NCI-H187 treated with DMSO at 0.1 percent for 48 hours (cell line): ENCODE data around the gene WDR19.
"Not testable (repeated sequence)": the region's sequence is repeated elsewhere in the genome, so short reads cannot be mapped to it uniquely, and the experiment has no call there.

Experiments
- DNase-seq: peaks from one replicate; lab custom pipeline; 2025; lab: John Stamatoyannopoulos, UW

WDR19 gene

DNA sequence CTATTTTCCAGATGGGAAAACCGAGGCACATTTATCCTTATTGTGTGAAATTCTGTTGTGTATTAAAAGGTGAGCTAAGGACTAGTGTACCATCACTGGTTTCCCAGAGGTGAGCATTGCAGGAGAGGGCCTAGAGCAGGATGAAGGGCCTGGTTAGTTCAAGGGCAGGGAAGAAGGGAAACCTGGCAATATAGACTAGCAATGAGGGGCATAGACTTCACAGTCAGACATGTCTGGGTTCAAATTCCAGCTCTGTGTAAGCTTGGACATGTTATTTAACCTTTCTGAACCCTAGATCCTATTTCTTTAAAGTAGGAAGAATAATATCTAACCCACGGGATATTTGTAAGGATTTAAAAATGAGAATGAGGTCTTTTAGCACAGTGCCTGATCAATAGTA, 50.8 kb downstream of the WDR19 start:
- DNase-seq, result no peak

DNA sequence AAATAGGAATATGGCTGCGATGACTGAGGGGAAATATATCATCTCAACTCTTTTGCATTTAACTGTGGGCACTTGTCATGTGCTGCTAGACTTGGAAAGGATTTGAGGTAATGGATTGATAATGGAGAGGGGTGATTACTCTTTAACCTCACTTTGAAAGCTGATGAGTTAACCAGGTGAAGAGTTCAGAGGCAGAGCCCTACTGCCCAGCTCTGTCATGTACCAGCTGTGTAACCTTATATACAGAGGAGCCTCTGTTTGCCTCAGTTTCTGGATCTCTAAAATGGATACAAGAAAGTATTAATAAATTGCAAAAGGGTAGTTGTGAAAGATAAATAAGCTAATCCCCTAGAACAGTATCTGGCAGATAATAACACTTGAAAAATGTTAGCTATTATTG, 51.5 kb downstream of the WDR19 start:
- no peak for DNase-seq

DNA sequence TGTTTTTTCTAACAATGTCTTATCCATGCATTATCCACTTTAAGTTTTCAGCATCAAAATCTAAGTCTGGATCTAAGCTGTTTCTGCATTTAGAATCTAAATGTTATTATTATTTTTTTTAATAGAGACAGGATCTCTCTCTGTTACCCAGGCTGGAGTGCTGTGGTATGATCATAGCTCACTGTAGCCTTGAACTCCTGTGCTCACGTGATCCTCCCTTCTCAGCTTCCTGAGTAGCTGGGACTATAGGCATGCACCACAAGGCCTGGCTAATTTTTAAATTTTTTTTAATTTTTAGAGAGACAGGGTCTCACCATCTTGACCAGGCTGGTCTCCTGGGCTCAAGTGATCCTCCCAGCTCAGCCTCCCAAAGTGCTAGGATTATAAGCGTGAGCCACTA, 52.7 kb downstream of the WDR19 start:
- DNase-seq, result no peak

DNA sequence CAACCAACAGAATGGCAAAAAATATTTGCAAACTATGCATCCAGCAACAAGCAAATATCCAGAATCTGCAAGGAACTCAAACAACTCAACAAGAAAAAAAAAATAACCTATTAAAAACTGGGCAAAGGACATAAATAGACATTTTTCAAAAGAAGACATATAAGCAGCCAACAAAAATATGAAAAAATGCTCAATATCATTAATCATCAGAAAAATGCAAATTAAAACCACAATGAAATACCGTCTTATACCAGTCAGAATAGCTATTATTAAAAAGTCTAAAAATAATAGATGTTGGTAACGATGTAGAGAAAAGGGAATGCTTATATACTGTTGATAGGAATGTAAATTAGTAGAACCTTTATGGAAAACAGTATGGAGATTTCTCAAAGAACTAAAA, 53.4 kb downstream of the WDR19 start:
- DNase-seq, result no peak

DNA sequence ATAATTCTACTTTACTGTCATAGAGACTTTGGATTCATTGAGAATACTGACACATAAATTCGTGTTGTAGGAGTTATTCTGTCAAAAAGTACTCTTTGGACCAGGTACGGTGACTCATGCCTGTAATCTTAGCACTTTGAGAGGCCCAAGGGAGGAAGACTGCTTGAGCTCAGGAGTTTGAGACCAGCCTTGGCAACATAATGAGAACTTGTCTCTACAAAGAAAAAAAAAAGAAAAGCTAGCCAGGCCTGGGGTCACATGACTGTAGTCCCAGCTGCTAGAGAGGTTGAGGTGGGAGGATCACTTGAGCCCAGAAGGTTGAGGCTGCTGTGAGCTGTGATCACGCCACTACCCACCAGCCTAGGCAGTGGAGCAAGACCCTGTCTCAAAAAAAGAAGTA, 54.9 kb downstream of the WDR19 start:
- DNase-seq, result no peak

DNA sequence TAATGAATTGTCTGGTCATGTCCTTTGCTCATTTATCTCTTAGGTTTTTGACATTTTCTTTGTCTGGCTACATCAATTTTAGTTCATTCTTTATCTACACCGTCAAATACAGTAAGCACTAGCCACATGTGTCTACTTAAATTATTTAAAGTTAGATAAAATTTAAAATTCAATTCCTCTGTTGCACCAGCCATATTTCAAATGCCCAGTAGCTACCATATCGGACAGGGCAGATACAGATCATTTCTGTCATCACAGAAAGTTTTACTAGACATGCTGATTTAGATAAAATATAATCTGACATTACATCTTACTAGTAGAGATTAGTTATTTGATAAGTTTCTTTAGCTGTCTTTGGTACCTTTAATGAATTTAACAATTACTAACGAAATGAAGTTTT, 61.1 kb downstream of the WDR19 start:
- no peak for DNase-seq

DNA sequence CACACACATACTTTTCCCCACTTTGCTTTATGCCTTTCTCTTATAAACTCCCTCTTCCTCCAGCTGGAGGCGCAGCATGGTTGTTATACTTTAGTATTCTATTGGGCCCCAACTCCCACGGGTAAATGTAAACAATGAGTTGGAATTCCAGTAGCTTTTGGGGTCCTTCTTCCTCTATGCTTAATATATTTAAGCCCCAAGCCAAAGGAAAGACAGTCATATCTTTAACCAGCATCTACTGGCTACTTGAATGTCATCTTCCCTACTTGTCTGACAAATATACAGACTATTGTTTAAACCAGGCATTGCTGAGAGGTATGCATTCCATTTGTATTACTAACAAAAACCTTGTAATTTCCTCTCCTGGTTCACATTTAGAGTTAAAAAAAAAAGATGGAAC, 72.9 kb downstream of the WDR19 start:
- DNase-seq, result no peak

DNA sequence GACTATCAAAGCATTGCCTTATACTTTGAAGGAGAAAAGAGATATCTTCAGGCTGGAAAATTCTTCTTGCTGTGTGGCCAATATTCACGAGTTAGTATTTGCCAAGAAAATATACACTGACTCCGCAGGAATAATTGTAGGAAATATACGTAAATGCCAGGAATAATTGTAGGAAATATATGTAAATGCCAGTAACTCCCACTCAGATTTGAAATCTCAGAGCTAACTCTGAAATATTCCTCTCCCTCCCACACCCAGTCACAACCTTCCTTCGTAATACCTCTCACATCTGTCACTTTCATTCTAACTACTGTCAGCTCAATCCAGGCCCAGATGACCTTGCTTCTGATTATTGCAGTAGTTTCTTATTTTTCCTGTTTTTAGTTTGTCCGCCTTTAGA, 73.5 kb downstream of the WDR19 start:
- no peak for DNase-seq

DNA sequence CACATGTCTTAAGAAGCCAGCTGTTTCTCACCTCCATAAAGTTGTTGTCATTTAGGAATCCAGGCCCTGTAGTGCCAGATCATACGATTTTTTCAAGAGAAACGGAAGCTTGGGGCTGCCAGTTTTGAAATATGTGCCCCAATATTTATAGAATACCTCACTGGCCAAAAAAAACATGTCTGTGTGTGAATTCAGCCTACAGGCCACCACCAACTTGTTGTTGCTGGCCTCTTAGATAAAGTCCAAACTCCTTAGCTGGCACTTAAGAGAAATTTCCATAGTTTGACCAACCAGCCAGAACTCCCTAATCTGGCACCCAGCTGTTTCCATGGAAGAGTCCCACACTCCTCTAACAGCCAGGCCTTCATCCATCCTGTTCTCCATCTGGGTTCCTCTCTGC, 74.1 kb downstream of the WDR19 start:
- no peak for DNase-seq

DNA sequence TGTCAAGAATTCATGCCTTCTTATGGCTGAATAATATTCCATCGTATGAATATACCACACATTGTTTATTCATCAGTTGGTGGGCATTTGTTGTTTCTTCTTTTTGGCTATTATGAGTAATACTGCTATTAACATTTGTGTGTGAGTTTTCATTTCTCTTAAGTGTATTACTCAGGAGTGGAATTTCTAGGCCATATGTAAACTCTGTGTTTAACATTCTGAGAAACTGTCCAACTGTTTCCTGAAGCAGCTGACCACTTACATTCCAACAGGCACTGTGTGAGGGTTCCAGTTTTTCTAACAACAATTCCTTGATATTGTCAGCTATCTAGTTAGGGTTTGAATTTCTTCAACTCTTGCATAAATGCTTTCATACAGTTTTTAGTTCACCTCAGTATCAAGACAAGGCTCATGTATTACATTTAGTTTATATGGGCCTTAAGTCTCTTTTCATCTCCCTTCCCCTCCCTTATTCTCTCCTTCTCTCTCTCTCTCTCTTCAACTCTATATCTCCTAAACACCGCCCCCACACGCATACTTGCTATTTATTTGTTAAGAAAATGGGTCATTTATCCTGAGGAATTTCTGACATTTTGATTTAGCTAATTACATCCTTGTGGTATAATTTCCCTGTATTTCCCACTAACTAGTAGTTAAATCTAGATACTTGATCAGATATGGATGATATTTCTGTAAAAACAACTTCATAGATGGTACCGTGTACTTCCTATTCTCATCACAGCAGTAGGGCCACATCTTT, 77.4 kb downstream of the WDR19 start:
- DNase-seq, result no peak

DNA sequence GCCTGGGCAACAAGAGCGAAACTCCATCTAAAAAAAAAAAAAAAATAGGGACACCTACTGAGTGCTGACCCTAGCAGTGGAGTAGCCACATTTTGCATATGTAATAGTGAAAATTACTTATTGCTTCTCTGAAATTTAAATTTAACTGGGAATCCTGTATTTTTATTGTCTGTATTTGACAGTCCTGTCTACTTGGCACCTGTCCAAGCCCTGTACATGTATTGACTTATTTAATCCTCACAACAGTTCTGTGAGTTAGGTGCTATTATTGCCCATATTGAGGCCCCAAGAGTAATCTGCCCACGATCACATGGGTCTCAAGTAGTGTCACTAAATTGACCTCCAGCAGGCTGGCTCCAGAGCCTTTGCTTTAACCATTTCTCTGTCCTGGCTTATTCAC, 81.6 kb downstream of the WDR19 start:
- no peak for DNase-seq

DNA sequence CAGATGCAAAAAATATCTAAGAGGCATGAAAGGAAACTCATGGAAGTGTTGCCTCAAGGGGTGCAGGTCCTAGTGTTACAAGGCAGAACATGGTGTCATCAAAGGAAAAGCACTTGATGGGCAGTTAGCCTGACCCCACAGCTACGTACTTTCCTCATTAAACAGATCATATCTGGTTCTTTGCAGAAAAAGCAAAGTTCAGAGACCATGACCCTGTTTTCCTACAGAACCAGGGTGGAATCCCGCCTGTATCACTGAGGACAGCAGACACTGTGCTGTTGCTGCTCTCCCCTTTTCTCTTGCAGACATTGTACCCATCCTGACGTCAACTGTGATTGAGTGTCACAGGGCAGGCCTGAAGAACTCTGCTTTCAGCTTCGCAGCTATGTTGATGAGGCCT, 92.2 kb downstream of the WDR19 start:
- no peak for DNase-seq

DNA sequence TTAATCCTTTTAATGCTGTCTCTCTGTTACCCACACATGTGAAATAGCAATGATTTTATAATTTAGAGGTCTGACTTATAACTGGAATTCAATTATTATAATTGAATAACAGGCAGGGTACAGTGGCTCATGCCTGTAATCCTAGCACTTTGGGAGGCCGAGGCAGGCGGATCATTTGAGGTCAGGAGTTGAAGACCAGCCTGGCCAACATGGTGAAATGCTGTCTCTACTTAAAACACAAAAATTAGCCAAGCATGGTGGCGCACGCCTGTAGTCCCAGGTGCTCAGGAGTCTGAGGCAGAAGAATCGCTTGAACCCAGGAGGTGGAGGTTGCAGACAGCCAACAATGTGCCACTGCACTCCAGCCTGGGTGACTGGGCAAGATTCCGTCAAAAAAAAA, 95.3 kb downstream of the WDR19 start:
- not testable (repeated sequence) for DNase-seq

DNA sequence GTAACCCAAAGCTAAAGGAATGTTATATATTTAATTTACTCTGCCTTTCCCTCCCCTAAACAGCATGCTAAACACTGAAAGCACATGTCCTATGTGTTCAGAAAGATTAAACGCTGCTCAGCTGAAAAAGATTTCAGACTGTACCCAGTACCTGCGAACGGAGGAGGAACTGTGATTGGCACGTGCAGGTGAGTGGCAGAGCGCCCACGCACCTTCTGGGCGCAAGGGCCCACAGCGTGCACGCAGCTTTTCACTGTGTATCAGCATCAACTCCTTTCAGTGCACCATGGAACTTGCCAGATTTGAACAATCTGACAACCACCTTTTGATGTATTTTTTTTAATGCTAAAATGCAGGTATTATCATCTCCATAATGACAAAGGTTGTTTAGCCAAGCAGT, 96.1 kb downstream of the WDR19 start:
- no peak for DNase-seq

DNA sequence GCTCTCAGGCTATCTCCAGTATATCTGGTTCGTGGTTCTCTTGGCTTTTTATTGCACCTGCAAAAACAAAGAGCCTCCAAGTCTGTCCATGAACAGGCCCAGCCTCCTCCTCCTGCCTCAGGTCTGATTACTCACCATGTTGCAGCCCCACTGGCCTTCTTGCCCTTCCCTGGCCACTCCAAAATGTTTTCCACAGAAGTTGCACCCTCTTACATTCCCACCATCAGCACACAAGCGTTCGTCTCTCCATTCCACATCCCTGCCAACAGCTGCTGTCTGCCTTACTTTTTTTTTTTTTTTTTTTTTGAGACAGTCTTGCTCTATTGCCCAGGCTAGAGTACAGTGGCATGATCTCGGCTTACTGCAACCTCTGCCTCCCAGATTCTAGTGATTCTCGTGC, 97.1 kb downstream of the WDR19 start:
- DNase-seq, result no peak

DNA sequence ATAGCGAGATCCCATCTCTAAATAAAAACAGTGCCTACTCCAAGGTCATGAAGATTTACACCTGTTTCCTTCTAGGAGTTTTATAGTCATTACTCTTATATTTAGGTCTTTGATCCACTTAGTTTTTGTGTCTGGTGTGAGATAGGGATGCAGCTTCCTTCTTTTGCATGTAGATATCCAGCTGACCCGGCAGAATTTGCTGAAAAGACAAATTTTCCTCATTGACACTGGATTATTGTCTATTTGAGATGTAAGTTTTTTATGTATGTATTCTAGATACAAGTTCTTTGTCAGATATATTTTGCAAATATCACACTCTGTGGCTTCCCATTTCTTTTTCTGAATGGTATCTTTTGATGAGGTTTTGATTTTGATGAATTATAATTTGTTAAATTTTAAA, 98.4 kb downstream of the WDR19 start:
- no peak for DNase-seq

DNA sequence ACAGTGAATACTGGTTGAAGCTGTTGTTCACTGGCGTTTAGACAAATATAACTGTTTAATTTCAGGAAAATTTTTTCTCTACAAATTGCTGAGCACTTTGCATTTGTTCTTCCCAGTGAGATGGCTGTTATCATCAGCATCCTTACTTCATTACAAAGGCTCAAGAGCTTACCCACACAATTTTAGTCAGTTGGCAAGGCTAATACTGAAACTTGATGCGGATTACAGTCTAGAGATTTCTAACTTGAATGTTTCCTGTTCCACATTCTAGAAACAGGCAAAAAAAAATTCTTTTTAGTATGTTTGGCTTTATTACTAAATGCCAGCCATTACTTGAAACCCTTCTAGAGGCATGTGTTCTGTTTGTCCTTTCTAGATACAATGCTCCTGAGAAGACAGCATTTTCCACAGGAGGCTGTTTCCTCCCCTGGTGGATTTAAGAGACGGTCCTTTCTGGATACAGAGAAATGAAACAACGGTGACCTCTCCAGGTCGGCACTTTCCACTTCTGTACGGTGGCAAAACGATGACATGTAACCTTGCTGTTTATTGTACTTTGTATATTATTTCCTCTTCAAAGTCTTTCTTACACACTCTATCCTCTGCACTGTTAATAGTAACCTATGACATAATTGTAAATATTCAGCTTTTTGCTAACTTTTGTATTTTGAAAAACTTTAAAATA, 102.9 kb downstream of the WDR19 start:
- no peak for DNase-seq

DNA sequence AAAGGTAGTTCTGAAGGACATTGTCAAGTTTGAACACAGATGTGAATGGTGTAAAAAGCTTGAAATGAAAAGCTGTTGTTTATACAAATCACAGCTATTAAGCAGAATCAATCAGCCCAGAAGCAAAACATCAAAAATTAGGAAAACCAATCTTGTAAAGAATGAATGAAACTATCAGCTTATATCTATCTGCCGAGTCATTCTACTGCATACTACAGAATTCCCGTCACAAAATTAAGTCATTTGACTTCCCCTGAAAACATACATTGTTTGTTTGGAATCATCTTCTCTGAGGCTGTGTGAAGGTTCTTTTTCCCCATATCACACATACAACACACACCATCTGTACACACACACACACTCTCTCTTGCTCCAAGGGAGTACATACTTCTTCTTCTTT, 103.5 kb downstream of the WDR19 start:
- no peak for DNase-seq

DNA sequence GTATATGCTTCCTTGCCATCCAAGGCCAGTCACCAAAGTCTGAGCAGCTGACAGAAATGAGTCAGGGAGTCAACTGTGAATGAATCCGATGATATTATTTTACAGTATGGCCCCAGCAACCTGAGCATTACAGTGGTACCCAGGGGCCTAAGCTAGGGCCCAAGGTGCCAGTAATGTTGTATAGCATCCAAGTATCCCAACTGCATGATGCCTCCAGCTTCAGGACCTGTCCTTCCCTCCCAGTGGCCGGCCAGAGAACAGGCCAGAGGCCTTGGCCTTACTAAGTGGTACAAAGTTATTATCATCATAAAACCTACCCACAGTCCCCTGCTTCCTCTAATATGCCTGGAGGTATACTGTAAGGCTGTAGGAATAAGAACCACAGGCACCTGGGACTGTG, 103.9 kb downstream of the WDR19 start:
- DNase-seq, result no peak

DNA sequence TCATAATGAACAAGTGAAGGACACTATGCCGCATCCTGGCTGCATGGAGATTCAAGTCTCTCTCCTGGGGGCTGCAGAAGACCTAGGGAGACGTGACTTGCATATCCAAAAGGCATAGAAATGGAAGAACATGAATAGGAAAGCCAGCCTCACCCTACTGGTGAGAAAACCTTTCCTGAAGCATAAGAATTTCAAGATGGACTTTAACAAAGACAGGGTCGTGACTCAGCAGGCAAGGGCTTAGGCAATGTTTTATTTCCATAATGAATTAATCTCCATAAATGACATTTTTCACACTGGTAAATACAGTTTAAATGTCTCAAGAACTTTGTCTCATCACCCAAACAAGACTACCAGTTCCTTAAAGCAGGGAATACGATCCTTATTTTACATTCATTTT, 104.9 kb downstream of the WDR19 start:
- no peak for DNase-seq

DNA sequence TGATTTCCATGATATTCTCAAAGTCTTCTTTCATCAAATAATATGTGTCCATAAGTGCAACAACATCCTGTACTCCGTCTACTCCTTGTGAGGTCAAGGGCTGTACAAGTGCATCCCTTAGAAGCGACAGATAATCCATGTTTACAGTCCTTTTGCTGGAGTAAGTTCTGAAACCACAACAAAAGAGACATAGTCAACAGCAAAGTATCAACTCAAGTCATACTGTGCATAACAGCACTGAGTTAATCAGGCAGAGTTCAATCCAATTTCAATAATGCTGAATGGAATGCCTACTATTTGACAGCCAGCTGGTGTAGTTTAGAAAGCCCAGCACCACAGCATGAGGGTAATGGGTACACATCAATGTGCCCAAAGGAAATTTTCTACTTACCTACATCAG, 109.4 kb downstream of the WDR19 start:
- no peak for DNase-seq

DNA sequence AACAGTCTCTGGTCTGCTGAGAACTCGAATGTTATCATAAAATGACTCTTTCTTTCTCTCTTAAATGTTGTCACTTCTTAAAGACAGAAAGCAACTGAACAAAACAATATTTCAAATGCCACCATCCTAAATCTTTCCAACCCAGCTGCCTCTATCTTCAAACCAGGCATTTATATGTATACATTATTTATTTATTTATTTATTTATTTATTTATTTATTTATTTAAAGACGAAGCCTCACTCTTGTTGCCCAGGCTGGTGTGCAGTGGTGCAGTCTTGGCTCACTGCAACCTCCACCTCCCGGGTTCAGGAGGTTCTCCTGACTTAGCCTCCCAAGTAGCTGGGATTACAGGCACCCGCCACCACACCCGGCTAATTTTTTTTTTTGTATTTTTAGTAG, 110.1 kb downstream of the WDR19 start:
- not testable (repeated sequence) for DNase-seq

DNA sequence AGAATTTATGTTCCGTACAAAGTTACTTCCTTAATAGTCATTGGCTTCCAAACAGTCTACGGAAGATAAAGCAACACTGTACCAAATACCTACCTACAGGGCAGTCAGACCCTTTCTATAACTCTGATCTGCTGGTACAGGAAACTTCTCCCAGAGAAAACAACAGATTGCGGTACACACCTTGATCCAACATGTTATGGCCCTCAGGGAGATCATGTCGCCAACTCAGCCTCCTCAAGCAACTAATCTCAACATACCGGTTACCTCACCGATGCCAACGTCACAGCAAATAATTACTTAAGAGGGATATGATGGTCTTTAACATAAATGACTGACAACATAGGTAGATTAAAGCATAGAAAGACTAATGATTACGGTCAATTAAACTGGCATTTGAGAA, 113.5 kb downstream of the WDR19 start:
- no peak for DNase-seq

DNA sequence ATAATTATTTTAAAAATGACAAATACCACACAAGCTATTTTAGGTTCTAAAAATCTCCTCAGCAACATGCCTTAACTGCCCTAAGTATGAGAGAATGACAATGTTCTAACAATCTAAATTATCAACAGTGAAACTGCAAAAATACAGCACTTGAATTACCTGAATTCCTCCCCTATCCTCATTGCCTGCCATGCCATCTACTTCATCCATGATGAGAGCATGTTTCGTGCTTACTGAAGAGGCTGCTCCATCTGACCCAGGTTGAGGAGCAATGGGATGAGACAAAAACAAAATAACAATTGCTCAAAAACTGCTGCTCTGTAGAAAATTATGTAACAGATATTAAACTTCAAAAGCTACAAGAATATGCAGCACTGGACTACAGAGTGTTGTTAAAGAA, 120.6 kb downstream of the WDR19 start:
- no peak for DNase-seq
